BJ (cell line): ENCODE measurements around the gene ANOS1. TPM values are rescaled to one million over a fixed set of nuclear protein-coding genes. Genes with fewer than 3 reads are reported as not detected.
A peak's percentile ranks its signal among the peaks of the same experiment; 100 is the strongest.
"Not testable (repeated sequence)": the region's sequence is repeated elsewhere in the genome, so short reads cannot be mapped to it uniquely, and the experiment has no call there.

Experiments used
- CTCF ChIA-PET: fragments of 350-600 bp; formaldehyde crosslinking; extraction: SDS; loops from one replicate; lab custom pipeline; 2021; ENCODE audit warnings: antibody characterized with exemption, inconsistent platforms; lab: Yijun Ruan, JAX
- POLR2A ChIA-PET: fragments of 300-600 bp; sonication (Branson Sonifier 250); formaldehyde crosslinking; extraction: SDS; loops from one replicate; lab custom pipeline; 2021; ENCODE audit warnings: antibody characterized with exemption; lab: Charles Lee
- DNase-seq: peaks from one replicate; pipeline ENCODE4 v3.0.0-alpha.2; 2011; ENCODE audit warnings: low read depth
- H3K27me3 ChIP-seq: 2 replicates; pipeline ENCODE4 v1.6.0; 2011; ENCODE audit warnings: low read length; ENCODE audit not compliant: control insufficient read depth, insufficient read depth
- H3K36me3 ChIP-seq: 2 replicates; pipeline ENCODE4 v1.5.1; 2011; ENCODE audit warnings: low read length; ENCODE audit not compliant: control insufficient read depth, insufficient read depth
- H3K4me3 ChIP-seq: 2 replicates; pipeline ENCODE4 v1.5.1; 2011; ENCODE audit warnings: low read depth, mild to moderate bottlenecking, control low read depth, low read length
- polyA minus RNA-seq: library from RNA; depleted of rRNA, polyadenylated mRNA; stranded (reverse); fragments of >200 nt; gene quantifications from 2 replicates; pipeline ENCODE4 v1.2.3, GENCODE V29; 2011; rRNA and poly(A)+ RNA removed
- polyA plus RNA-seq: library from polyadenylated mRNA; depleted of rRNA; stranded (reverse); fragments of >200 nt; gene quantifications from 2 replicates; pipeline ENCODE4 v1.2.3, GENCODE V29; 2011; rRNA removed
- TF ChIP-seq, protein P1 (sequence below): IDR thresholded peaks from 2 replicates; pipeline ENCODE4 v1.5.1; 2011; ENCODE audit warnings: low read depth, mild to moderate bottlenecking, control low read depth, inconsistent platforms, low read length, moderate library complexity; ENCODE audit not compliant: insufficient read depth

Gene ANOS1, protein sequence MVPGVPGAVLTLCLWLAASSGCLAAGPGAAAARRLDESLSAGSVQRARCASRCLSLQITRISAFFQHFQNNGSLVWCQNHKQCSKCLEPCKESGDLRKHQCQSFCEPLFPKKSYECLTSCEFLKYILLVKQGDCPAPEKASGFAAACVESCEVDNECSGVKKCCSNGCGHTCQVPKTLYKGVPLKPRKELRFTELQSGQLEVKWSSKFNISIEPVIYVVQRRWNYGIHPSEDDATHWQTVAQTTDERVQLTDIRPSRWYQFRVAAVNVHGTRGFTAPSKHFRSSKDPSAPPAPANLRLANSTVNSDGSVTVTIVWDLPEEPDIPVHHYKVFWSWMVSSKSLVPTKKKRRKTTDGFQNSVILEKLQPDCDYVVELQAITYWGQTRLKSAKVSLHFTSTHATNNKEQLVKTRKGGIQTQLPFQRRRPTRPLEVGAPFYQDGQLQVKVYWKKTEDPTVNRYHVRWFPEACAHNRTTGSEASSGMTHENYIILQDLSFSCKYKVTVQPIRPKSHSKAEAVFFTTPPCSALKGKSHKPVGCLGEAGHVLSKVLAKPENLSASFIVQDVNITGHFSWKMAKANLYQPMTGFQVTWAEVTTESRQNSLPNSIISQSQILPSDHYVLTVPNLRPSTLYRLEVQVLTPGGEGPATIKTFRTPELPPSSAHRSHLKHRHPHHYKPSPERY
- polyA plus RNA-seq (0.74 and 0.89 TPM in 2 replicates), polyA minus RNA-seq (0.43 and 0.51 TPM in 2 replicates)

DNA sequence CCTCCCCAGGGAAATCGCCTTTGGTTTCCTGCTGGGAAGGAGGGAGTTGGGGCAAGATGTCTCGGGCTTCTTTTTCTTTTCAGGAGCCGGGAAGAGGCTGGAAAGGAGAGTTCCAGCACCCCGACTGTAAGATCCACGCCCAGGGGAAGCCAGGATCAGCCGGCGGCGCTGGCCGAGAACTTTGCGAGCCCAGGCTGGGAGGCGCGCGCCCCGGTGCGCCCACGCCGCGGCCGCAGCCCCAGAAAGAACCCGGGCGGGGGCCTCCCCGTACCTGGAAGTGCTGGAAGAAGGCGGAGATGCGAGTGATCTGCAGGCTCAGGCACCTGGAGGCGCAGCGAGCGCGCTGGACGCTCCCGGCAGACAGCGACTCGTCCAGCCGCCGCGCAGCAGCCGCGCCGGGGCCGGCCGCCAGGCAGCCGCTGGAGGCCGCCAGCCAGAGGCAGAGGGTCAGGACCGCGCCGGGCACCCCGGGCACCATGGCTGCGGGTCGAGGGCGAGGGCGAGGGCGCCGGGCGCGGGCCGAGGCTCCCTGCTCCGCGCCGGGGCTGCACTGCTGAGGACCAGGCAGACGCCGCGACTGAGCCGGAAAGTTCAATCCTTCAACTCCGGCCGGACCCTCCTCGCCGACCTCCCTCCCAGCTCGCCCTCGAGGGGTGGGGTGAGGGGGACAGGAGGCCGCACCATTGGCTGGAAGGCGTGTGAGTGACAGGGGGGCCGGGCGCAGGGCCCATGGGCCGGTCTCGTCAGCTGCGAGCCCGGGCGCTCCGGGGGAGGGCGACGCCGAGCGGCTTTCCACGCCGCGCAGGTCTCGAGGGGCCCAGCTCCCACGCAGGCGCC lies at the start of gene ANOS1:
ANOS1 (minus strand) TSS at position 579 of the 837 bp plus-strand sequence; CDS start at position 478, 101 bp downstream.
- no peak for DNase-seq
- CTCF ChIA-PET = interaction anchor here (1.2 to 2.2 kb wide), 2 partner anchors 10 to 734 kb away, joined by 4 to 7 read pairs; no protein-coding TSS in a partner anchor
- no peaks in the 10 kb centered on the region for H3K36me3 ChIP-seq
- POLR2A ChIA-PET = no interaction called here
- TF ChIP-seq, protein P1, sequence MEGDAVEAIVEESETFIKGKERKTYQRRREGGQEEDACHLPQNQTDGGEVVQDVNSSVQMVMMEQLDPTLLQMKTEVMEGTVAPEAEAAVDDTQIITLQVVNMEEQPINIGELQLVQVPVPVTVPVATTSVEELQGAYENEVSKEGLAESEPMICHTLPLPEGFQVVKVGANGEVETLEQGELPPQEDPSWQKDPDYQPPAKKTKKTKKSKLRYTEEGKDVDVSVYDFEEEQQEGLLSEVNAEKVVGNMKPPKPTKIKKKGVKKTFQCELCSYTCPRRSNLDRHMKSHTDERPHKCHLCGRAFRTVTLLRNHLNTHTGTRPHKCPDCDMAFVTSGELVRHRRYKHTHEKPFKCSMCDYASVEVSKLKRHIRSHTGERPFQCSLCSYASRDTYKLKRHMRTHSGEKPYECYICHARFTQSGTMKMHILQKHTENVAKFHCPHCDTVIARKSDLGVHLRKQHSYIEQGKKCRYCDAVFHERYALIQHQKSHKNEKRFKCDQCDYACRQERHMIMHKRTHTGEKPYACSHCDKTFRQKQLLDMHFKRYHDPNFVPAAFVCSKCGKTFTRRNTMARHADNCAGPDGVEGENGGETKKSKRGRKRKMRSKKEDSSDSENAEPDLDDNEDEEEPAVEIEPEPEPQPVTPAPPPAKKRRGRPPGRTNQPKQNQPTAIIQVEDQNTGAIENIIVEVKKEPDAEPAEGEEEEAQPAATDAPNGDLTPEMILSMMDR = no peak
- H3K4me3 ChIP-seq = peak within 1 kb of the TSS; percentile 25
- H3K27me3 ChIP-seq = peaks cover 10% of the 10 kb centered on the region

DNA sequence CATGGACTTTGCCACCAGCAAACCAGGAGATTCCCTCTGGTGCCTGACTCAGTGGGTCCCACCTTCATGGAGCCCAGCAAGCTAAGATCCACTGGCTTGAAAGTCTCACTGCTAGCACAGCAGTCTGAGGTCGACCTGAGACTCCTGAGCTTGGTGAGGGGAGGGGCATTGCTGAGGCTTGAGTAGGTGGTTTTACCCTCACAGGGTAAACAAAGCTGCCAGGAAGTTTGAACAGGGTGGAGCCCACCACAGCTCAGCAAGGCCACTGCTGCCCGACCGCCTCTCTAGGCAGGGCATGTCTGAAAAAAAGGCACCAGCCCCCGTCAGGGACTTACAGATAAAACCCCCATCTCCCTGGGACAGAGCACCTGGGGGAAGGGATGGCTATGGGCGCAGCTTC lies 41.2 kb upstream of the ANOS1 start:
- ChIA-PET POLR2A (no interaction called here), CTCF (interaction anchor here (1.3 kb wide), 1 partner anchor 10 kb away, joined by 5 read pairs; no protein-coding TSS in a partner anchor)
- no peak overlapping the region for H3K4me3 ChIP-seq
- no peak for DNase-seq
- H3K27me3 ChIP-seq = peaks cover 2% of the 10 kb centered on the region; the same call in 1 of the 2 replicates
- H3K36me3 ChIP-seq = no peaks in the 10 kb centered on the region
- TF ChIP-seq, protein P1 = no peak

DNA sequence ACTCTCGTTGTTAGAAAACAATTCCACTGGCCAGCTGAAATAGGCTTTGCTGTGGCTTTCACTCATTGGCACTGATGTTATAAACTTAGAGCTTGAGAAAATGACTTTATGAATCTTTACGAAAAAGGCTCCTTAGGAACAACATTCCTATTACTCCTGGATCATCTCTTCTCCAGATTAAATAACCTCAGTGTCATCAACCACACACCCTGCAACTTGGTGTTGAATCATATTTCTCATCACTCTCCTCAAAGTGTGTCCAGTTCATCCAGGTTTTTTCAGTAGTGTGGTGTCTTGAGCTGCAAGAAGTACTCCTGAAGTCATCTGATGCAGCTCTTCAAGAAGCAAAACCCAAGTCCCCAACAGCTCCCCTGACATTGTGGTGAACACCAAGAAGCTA lies 28.1 kb upstream of the ANOS1 start:
- TF ChIP-seq, protein P1 = no peak
- ChIA-PET CTCF (interaction anchor here (1.0 kb wide), 1 partner anchor 51 kb away, joined by 3 read pairs; no protein-coding TSS in a partner anchor), POLR2A (no interaction called here)

DNA sequence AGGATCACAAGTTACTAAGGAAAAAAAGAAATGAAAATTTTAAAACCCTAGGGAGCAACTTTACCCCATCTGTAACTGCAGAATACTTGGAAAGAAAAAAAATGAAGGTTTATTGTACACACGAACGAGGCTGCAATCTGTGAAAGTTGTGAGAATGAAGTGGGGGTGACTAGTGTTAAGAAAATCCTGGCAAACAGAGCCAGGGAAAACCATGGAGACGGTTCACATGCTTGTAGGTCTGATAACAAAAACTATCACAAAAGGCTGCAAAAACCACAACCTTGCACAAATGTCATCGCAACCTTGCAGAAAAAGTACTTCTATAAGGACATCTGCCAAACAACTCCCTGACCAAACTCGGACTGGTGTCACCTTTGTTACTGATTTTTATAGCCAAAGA lies 26.8 kb upstream of the ANOS1 start:
- POLR2A ChIA-PET, H3K36me3 ChIP-seq, CTCF ChIA-PET, DNase-seq, H3K4me3 ChIP-seq, H3K27me3 ChIP-seq: not testable (repeated sequence)

More for the DNA sequence above, 28.1 kb upstream of the ANOS1 start:
- no peak for DNase-seq
- Histone ChIP-seq H3K4me3 (no peak overlapping the region), H3K27me3 (no peaks in the 10 kb centered on the region), H3K36me3 (no peaks in the 10 kb centered on the region)

DNA sequence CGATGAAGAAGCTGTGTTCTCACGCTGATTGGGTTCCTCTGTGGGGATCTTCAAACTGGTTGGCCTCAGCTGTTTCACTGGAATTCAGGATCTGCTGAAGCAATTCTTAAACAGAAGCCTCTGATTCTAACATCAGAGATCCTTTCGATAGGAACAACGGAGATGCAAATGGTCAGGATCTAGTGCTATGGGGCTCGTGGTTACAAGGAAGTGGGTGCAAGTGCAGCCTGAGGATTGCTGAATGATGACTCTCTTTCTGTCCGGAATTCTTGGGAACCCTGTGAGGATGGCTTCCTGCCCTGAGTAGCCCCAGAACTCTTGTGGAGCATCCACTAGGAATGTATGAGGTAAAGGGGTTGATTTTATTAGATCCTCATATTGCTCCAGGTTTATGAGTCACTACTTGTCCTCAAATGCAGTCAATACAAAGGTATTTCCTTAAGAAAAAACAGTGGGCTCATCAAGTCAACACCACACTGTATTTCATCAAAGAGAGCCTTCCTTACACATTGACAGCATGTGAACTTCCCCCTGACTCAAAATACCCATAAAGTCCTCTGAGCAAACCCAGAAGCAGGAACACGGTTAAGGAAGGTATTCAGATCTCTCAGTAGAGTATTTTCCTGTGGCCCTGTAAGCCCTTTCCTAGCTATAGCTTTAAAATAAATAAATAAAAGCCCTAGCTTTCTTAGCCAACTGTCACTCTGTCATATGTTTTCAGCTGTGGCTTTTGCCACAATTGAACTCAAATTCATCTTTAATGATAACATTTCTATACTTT lies 25.9 kb upstream of the ANOS1 start:
- CTCF ChIA-PET = interaction anchor here (1.2 kb wide), 1 partner anchor 59 kb away, joined by 4 read pairs; no protein-coding TSS in a partner anchor
- DNase-seq, H3K4me3 ChIP-seq, H3K27me3 ChIP-seq, POLR2A ChIA-PET, H3K36me3 ChIP-seq: not testable (repeated sequence)
